ENCODE data around the gene VPREB1. TPM values are rescaled to one million over a fixed set of nuclear protein-coding genes. Genes with fewer than 3 reads are reported as not detected.

Gene VPREB1
- total RNA-seq, 1 experiment from 2014 or later = not detected

DNA sequence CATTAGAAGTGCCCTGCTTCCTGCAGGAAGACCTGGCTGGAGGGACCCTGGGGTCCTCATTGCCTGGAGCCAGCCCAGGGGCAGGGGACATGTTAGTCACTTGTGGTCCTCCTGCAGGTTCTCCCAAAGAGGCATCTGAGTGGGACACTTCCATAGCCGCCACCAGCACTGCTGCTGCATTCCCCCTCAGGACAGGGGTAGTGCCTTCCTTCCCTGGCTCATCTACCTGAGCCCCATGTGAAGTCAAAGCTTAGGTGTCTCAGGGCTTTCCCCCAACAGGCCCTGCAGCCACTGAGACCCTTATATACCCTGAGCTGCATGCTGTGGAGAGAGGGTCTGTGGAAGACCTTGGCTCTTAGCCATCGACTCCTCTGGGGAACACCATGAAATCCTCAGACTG, 45.0 kb upstream of the VPREB1 start:
- Mint-ChIP-seq H3K36me3 (no peaks in the 10 kb centered on the region), H3K4me3 (no peak overlapping the region), H3K27me3 (ENCODE audit: low read depth) (peaks cover 100% of the 10 kb centered on the region), H3K27ac (no peak overlapping the region), H3K9me3 (no peaks in the 10 kb centered on the region), H3K4me1 (peaks cover 4% of the 10 kb centered on the region)
- CTCF ChIA-PET = interaction anchor here (0.6 to 2.2 kb wide), 2 partner anchors 8 to 36 kb away, joined by 3 to 12 read pairs; no protein-coding TSS in a partner anchor
- POLR2A ChIA-PET = no interaction called here
- ATAC-seq (no peak), DNase-seq (ENCODE audit: low spot score) (no peak)
- TF ChIP-seq, protein P1, sequence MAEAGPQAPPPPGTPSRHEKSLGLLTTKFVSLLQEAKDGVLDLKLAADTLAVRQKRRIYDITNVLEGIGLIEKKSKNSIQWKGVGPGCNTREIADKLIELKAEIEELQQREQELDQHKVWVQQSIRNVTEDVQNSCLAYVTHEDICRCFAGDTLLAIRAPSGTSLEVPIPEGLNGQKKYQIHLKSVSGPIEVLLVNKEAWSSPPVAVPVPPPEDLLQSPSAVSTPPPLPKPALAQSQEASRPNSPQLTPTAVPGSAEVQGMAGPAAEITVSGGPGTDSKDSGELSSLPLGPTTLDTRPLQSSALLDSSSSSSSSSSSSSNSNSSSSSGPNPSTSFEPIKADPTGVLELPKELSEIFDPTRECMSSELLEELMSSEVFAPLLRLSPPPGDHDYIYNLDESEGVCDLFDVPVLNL (CRISPR knock-in tag; IDR thresholded peaks at IDR 0.05; ENCODE audit: borderline replicate concordance, low read depth) = no peak
- TF ChIP-seq ZBTB21 (CRISPR knock-in tag; IDR thresholded peaks at IDR 0.05; ENCODE audit: borderline replicate concordance) (no peak), ZNF396 (CRISPR knock-in tag; IDR thresholded peaks at IDR 0.05; ENCODE audit: borderline replicate concordance) (no peak), SP1 (CRISPR knock-in tag; conservative IDR thresholded peaks at IDR 0.05) (no peak), FOXJ3 (CRISPR knock-in tag; IDR thresholded peaks at IDR 0.05; ENCODE audit: borderline replicate concordance) (no peak), ZNF219 (CRISPR knock-in tag; IDR thresholded peaks at IDR 0.05; ENCODE audit: borderline replicate concordance) (no peak), CREB1 (CRISPR knock-in tag; IDR thresholded peaks at IDR 0.05) (no peak), TEAD4 (CRISPR knock-in tag; IDR thresholded peaks at IDR 0.05) (no peak), ZNF671 (CRISPR knock-in tag; IDR thresholded peaks at IDR 0.05) (no peak), GABPB1 (CRISPR knock-in tag; IDR thresholded peaks at IDR 0.05) (no peak), ZNF121 (CRISPR knock-in tag; IDR thresholded peaks at IDR 0.05) (no peak), NFATC4 (CRISPR knock-in tag; IDR thresholded peaks at IDR 0.05) (no peak), SMAD3 (CRISPR knock-in tag; IDR thresholded peaks at IDR 0.05; ENCODE audit: borderline replicate concordance) (no peak)
- TF ChIP-seq, protein P2, sequence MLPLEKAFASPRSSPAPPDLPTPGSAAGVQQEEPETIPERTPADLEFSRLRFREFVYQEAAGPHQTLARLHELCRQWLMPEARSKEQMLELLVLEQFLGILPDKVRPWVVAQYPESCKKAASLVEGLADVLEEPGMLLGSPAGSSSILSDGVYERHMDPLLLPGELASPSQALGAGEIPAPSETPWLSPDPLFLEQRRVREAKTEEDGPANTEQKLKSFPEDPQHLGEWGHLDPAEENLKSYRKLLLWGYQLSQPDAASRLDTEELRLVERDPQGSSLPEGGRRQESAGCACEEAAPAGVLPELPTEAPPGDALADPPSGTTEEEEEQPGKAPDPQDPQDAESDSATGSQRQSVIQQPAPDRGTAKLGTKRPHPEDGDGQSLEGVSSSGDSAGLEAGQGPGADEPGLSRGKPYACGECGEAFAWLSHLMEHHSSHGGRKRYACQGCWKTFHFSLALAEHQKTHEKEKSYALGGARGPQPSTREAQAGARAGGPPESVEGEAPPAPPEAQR (CRISPR knock-in tag; IDR thresholded peaks at IDR 0.05) = no peak
- TF ChIP-seq, protein P3, sequence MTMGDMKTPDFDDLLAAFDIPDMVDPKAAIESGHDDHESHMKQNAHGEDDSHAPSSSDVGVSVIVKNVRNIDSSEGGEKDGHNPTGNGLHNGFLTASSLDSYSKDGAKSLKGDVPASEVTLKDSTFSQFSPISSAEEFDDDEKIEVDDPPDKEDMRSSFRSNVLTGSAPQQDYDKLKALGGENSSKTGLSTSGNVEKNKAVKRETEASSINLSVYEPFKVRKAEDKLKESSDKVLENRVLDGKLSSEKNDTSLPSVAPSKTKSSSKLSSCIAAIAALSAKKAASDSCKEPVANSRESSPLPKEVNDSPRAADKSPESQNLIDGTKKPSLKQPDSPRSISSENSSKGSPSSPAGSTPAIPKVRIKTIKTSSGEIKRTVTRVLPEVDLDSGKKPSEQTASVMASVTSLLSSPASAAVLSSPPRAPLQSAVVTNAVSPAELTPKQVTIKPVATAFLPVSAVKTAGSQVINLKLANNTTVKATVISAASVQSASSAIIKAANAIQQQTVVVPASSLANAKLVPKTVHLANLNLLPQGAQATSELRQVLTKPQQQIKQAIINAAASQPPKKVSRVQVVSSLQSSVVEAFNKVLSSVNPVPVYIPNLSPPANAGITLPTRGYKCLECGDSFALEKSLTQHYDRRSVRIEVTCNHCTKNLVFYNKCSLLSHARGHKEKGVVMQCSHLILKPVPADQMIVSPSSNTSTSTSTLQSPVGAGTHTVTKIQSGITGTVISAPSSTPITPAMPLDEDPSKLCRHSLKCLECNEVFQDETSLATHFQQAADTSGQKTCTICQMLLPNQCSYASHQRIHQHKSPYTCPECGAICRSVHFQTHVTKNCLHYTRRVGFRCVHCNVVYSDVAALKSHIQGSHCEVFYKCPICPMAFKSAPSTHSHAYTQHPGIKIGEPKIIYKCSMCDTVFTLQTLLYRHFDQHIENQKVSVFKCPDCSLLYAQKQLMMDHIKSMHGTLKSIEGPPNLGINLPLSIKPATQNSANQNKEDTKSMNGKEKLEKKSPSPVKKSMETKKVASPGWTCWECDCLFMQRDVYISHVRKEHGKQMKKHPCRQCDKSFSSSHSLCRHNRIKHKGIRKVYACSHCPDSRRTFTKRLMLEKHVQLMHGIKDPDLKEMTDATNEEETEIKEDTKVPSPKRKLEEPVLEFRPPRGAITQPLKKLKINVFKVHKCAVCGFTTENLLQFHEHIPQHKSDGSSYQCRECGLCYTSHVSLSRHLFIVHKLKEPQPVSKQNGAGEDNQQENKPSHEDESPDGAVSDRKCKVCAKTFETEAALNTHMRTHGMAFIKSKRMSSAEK (CRISPR knock-in tag; IDR thresholded peaks at IDR 0.05; ENCODE audit: borderline replicate concordance) = no peak
- TF ChIP-seq, protein P4, sequence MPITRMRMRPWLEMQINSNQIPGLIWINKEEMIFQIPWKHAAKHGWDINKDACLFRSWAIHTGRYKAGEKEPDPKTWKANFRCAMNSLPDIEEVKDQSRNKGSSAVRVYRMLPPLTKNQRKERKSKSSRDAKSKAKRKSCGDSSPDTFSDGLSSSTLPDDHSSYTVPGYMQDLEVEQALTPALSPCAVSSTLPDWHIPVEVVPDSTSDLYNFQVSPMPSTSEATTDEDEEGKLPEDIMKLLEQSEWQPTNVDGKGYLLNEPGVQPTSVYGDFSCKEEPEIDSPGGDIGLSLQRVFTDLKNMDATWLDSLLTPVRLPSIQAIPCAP (CRISPR knock-in tag; IDR thresholded peaks at IDR 0.05) = no peak

DNA sequence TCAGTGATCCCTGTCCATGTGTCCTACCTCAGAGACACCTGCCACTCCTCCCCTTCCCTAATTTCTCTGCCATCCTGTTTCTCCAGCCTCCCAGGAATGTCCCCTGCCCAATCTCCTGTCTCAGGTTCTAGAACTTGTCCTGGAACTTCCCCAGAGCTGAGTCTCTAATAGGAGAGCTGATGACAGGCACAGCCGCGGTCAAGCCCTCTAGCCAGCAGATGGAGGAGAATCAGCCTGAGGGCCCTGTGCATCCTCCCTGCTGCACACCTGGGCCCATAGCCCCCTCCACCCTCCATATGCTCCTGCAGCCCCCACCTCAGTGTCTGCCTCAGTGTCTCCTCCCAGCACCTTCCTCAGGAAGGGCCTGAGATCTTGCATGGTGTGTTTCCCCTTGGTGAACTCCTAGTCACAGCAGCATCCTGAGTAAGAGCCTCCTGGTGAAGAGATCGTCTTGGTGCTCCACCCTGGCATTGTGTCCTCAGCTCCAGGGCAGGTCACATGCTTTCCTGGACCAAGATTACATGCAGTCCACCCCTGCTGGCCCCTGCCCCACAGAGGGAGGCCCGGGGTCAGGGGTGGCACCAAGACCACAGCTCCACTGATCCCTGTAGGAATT, 43.9 kb upstream of the VPREB1 start:
- Mint-ChIP-seq H3K27me3 (ENCODE audit: low read depth) (peaks cover 100% of the 10 kb centered on the region), H3K36me3 (no peaks in the 10 kb centered on the region), H3K27ac (no peak overlapping the region), H3K4me1 (peaks cover 4% of the 10 kb centered on the region), H3K9me3 (no peaks in the 10 kb centered on the region), H3K4me3 (no peak overlapping the region)
- POLR2A ChIA-PET = no interaction called here
- DNase-seq (ENCODE audit: low spot score) (no peak), ATAC-seq (no peak)
- TF ChIP-seq, protein P5, sequence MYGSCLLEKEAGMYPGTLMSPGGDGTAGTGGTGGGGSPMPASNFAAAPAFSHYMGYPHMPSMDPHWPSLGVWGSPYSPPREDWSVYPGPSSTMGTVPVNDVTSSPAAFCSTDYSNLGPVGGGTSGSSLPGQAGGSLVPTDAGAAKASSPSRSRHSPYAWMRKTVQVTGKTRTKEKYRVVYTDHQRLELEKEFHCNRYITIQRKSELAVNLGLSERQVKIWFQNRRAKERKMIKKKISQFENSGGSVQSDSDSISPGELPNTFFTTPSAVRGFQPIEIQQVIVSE (CRISPR knock-in tag; IDR thresholded peaks at IDR 0.05; ENCODE audit: borderline replicate concordance) = no peak
- TF ChIP-seq CREB1 (CRISPR knock-in tag; IDR thresholded peaks at IDR 0.05) (no peak), ZNF317 (CRISPR knock-in tag; IDR thresholded peaks at IDR 0.05; ENCODE audit: borderline replicate concordance, low read depth) (no peak), ZNF671 (CRISPR knock-in tag; IDR thresholded peaks at IDR 0.05) (no peak), TCF7 (CRISPR knock-in tag; IDR thresholded peaks at IDR 0.05; ENCODE audit: low read depth) (no peak), GABPB1 (CRISPR knock-in tag; IDR thresholded peaks at IDR 0.05) (no peak), NR1H2 (CRISPR knock-in tag; IDR thresholded peaks at IDR 0.05) (no peak), ATF1 (CRISPR knock-in tag; IDR thresholded peaks at IDR 0.05) (no peak)
- TF ChIP-seq, protein P6, sequence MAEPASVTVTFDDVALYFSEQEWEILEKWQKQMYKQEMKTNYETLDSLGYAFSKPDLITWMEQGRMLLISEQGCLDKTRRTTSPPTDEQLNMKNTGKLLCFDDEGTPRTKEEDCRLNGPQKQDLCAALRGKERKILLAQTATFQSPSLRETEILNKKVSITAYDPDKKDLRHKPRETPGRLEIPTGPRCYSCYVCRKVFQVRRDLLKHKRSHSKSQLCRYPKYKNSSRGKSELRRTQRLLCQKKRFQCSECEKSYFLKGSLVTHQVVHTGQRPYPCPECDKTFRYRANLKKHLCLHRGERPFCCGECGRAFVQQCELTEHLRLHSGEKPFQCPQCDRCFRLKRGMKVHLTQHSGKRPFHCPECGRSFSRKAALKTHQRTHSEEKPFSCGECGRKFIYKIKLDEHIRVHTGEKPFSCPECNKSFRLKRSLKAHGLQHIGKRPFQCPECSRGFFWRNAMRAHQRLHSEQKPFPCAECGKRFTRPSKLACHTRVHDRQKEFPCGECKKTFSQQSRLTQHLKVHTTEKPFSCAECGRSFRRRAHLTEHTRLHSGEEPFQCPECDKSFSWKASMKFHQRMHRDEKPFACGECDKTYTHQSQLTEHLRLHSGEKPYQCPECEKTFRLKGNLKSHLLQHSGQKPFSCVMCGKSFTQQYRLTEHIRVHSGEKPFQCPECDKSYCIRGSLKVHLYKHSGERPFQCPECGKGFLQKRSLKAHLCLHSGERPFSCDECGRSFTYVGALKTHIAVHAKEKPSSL (CRISPR knock-in tag; conservative IDR thresholded peaks at IDR 0.05) = no peak
- TF ChIP-seq, protein P7, sequence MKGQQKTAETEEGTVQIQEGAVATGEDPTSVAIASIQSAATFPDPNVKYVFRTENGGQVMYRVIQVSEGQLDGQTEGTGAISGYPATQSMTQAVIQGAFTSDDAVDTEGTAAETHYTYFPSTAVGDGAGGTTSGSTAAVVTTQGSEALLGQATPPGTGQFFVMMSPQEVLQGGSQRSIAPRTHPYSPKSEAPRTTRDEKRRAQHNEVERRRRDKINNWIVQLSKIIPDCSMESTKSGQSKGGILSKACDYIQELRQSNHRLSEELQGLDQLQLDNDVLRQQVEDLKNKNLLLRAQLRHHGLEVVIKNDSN (CRISPR knock-in tag; IDR thresholded peaks at IDR 0.05) = no peak
- CTCF ChIA-PET = interaction anchor here (0.9 to 2.2 kb wide), 12 partner anchors 10 to 376 kb away, joined by 3 to 12 read pairs (median 4); partner anchors contain the start of gene ZNF280A

All from WTC11 (cell line).